ENCODE results near the gene SPRED1.

DNA sequence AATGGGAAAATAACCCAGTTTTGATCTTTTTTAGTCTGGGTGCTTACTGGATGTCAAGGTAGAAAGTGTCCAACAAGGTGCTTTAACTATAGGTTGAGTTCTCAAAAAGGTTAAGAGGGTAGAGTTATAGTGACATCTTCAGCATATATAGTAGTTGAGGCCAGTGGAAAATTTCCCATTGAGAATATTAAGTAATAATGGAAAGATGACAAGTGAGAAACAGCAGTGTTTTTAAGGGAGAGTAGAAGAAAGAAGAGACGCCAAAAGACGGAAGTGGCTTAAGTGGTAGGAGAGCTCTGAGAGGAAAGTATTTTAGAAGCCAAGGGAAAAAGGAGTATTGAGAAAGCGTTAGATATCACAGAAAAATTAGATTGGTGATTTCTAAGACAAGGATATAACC lies 10.6 kb downstream of the SPRED1 start:
- no peak for TF ChIP-seq POLR2A (IDR thresholded peaks at IDR 0.05)
- TF ChIP-seq POLR2AphosphoS5 (IDR thresholded peaks at IDR 0.05) = no peak
- TF ChIP-seq, protein P1, sequence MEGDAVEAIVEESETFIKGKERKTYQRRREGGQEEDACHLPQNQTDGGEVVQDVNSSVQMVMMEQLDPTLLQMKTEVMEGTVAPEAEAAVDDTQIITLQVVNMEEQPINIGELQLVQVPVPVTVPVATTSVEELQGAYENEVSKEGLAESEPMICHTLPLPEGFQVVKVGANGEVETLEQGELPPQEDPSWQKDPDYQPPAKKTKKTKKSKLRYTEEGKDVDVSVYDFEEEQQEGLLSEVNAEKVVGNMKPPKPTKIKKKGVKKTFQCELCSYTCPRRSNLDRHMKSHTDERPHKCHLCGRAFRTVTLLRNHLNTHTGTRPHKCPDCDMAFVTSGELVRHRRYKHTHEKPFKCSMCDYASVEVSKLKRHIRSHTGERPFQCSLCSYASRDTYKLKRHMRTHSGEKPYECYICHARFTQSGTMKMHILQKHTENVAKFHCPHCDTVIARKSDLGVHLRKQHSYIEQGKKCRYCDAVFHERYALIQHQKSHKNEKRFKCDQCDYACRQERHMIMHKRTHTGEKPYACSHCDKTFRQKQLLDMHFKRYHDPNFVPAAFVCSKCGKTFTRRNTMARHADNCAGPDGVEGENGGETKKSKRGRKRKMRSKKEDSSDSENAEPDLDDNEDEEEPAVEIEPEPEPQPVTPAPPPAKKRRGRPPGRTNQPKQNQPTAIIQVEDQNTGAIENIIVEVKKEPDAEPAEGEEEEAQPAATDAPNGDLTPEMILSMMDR (IDR thresholded peaks at IDR 0.05) = no peak
